Loucy (cell line): Measurements from ENCODE around the gene UFSP2.

Source experiments
- EZH2phosphoT487 ChIP-seq: fragments of 200-600 bp; IDR thresholded peaks from 2 replicates; pipeline ENCODE4 v1.6.1; 2018; ENCODE audit warnings: antibody characterized with exemption, mild to moderate bottlenecking, moderate library complexity, borderline replicate concordance
- TF ChIP-seq, protein P1 (sequence below): fragments of 200-600 bp; sonication (generic); conservative IDR thresholded peaks from 2 replicates; pipeline ENCODE4 v1.5.1; 2014; ENCODE audit warnings: mild to moderate bottlenecking, antibody characterized with exemption, low read length

DNA sequence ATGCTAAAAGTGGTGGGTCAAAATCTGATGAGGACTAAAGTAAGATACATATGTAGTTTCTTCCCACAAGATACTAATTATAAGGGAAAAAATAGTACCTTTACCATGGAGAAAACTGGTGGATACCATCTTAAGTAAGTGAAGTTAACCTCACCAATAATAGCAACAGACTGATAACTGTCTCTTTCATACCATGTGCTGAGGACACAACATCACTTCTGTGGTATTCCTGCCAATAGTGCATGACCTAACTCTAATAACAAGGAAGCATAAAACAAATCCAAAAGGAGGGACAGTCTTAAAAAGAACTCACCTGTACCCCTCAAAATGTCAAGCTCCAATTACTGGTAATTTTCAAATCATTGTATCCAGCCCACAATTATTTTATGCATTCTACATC, 8.8 kb downstream of the UFSP2 start:
- TF ChIP-seq, protein P1, sequence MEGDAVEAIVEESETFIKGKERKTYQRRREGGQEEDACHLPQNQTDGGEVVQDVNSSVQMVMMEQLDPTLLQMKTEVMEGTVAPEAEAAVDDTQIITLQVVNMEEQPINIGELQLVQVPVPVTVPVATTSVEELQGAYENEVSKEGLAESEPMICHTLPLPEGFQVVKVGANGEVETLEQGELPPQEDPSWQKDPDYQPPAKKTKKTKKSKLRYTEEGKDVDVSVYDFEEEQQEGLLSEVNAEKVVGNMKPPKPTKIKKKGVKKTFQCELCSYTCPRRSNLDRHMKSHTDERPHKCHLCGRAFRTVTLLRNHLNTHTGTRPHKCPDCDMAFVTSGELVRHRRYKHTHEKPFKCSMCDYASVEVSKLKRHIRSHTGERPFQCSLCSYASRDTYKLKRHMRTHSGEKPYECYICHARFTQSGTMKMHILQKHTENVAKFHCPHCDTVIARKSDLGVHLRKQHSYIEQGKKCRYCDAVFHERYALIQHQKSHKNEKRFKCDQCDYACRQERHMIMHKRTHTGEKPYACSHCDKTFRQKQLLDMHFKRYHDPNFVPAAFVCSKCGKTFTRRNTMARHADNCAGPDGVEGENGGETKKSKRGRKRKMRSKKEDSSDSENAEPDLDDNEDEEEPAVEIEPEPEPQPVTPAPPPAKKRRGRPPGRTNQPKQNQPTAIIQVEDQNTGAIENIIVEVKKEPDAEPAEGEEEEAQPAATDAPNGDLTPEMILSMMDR, result no peak
- TF ChIP-seq EZH2phosphoT487, result no peak
